IPS DF 6.9 (cell line): ENCODE measurements around the gene SYN1.
A peak's percentile ranks its signal among the peaks of the same experiment; 100 is the strongest.

Experiments used
- DNase-seq: peaks from one replicate; pipeline ENCODE4 v3.0.0-alpha.2; 2013; ENCODE audit warnings: low read depth, low spot score
- H3K27ac ChIP-seq: one replicate; pipeline ENCODE4 v1.5.1; 2013; ENCODE audit warnings: low read length, control low read depth
- H3K27me3 ChIP-seq: 2 replicates; pipeline ENCODE4 v1.6.1; 2013; ENCODE audit warnings: mild to moderate bottlenecking, low read length; ENCODE audit not compliant: control insufficient read depth, insufficient read depth
- H3K36me3 ChIP-seq: 2 replicates; pipeline ENCODE4 v1.6.1; 2013; ENCODE audit warnings: low read length; ENCODE audit not compliant: control insufficient read depth, insufficient read depth
- H3K4me1 ChIP-seq: 2 replicates; pipeline ENCODE4 v1.6.1; 2013; ENCODE audit warnings: low read length; ENCODE audit not compliant: control insufficient read depth, insufficient read depth
- H3K4me3 ChIP-seq: 2 replicates; pipeline ENCODE4 v1.5.1; 2013; ENCODE audit warnings: mild to moderate bottlenecking, low read length
- H3K9me3 ChIP-seq: 2 replicates; pipeline ENCODE4 v1.6.1; 2013; ENCODE audit warnings: low read length, inconsistent platforms; ENCODE audit not compliant: control insufficient read depth, insufficient read depth
- WGBS: extraction: QIAGEN DNeasy Blood & Tissue Kit; methylation state at CpG from one replicate; pipeline ENCODE4 v1.1.7; 2013; ENCODE audit warnings: mixed read lengths, missing lambda C conversion rate; ENCODE audit not compliant: insufficient read length, insufficient coverage; 5-methylcytosine and 5-hydroxymethylcytosine counted together

SYN1 gene

GRCh38 chrX:47583240-47583861, 36.3 kb downstream of the SYN1 start:
- Histone ChIP-seq H3K27ac (no peak overlapping the region), H3K36me3 (no peaks in the 10 kb centered on the region), H3K27me3 (no peaks in the 10 kb centered on the region), H3K4me3 (no peak overlapping the region), H3K4me1 (peaks cover 1% of the 10 kb centered on the region; the same call in 1 of the 2 replicates), H3K9me3 (no peaks in the 10 kb centered on the region)
- 100% methylated on average over 1 of the region's 8 CpGs for WGBS
- DNase-seq = no peak

GRCh38 chrX:47581731-47582647, 37.7 kb downstream of the SYN1 start, which contains the start of gene TIMP1:
Gene TIMP1, plus strand, starts transcription at chrX:47582436. Its CDS starts 980 bp downstream, at chrX:47583416.
- H3K27ac ChIP-seq = no peak within 1 kb of the TSS
- no peaks in the 10 kb centered on the region for H3K9me3 ChIP-seq
- peaks cover 1% of the 10 kb centered on the region; the same call in 1 of the 2 replicates for H3K4me1 ChIP-seq
- H3K27me3 ChIP-seq = no peaks in the 10 kb centered on the region
- H3K36me3 ChIP-seq = no peaks in the 10 kb centered on the region
- H3K4me3 ChIP-seq = peak within 1 kb of the TSS; percentile 29; the same call in 1 of the 2 replicates
- DNase-seq = no peak
- WGBS = no CpG with 5 or more reads among the region's 28 CpGs

- no peak overlapping the region for H3K4me3 ChIP-seq
- no peak for DNase-seq
- no peak overlapping the region for H3K27ac ChIP-seq
- no CpG with 5 or more reads among the region's 9 CpGs for WGBS
- H3K4me1 ChIP-seq = peaks cover 4% of the 10 kb centered on the region
- no peaks in the 10 kb centered on the region for H3K27me3 ChIP-seq
- H3K36me3 ChIP-seq = no peaks in the 10 kb centered on the region
- no peaks in the 10 kb centered on the region for H3K9me3 ChIP-seq
Measured at GRCh38 chrX:47579537-47579936, 40.1 kb downstream of the SYN1 start.

- Histone ChIP-seq H3K4me3 (no peak overlapping the region), H3K27me3 (no peaks in the 10 kb centered on the region)
- WGBS = no CpG with 5 or more reads among the region's 16 CpGs
Measured at GRCh38 chrX:47578692-47579091, 41.0 kb downstream of the SYN1 start.

GRCh38 chrX:47577901-47578300, 41.8 kb downstream of the SYN1 start:
- peaks cover 5% of the 10 kb centered on the region for H3K4me1 ChIP-seq
- H3K27ac ChIP-seq = no peak overlapping the region
- no peak overlapping the region for H3K4me3 ChIP-seq
- H3K9me3 ChIP-seq = no peaks in the 10 kb centered on the region
- no peak for DNase-seq
- H3K27me3 ChIP-seq = no peaks in the 10 kb centered on the region
- WGBS = no CpG with 5 or more reads among the region's 3 CpGs
- H3K36me3 ChIP-seq = no peaks in the 10 kb centered on the region

More at GRCh38 chrX:47578692-47579091, 41.0 kb downstream of the SYN1 start:
- no peaks in the 10 kb centered on the region for H3K36me3 ChIP-seq
- no peak overlapping the region for H3K27ac ChIP-seq
- H3K9me3 ChIP-seq = no peaks in the 10 kb centered on the region
- DNase-seq = no peak
- H3K4me1 ChIP-seq = peaks cover 4% of the 10 kb centered on the region

- H3K9me3 ChIP-seq = no peaks in the 10 kb centered on the region
- no peak for DNase-seq
- H3K36me3 ChIP-seq = no peaks in the 10 kb centered on the region
- no CpG with 5 or more reads among the region's 9 CpGs for WGBS
- H3K4me1 ChIP-seq = peaks cover 7% of the 10 kb centered on the region
- H3K4me3 ChIP-seq = no peak overlapping the region
- no peak overlapping the region for H3K27ac ChIP-seq
- H3K27me3 ChIP-seq = no peaks in the 10 kb centered on the region
Measured at GRCh38 chrX:47577424-47577823, 42.2 kb downstream of the SYN1 start.

- H3K36me3 ChIP-seq = no peaks in the 10 kb centered on the region; the same call in 1 of the 2 replicates
- no peak for DNase-seq
- no peak overlapping the region for H3K4me3 ChIP-seq
- no peak overlapping the region for H3K27ac ChIP-seq
- no peaks in the 10 kb centered on the region for H3K9me3 ChIP-seq
- no CpG with 5 or more reads among the region's 20 CpGs for WGBS
- H3K4me1 ChIP-seq = peaks cover 7% of the 10 kb centered on the region
- no peaks in the 10 kb centered on the region for H3K27me3 ChIP-seq
Measured at GRCh38 chrX:47576021-47576898, 43.4 kb downstream of the SYN1 start.

GRCh38 chrX:47574547-47575301, 44.9 kb downstream of the SYN1 start:
- Histone ChIP-seq H3K27me3 (no peaks in the 10 kb centered on the region), H3K27ac (no peak overlapping the region), H3K4me1 (peaks cover 7% of the 10 kb centered on the region), H3K9me3 (no peaks in the 10 kb centered on the region), H3K36me3 (no peaks in the 10 kb centered on the region; the same call in 1 of the 2 replicates), H3K4me3 (peak overlapping the region; percentile 49; the same call in 1 of the 2 replicates)
- no peak for DNase-seq
- WGBS = no CpG with 5 or more reads among the region's 27 CpGs

- H3K4me1 ChIP-seq = peaks cover 7% of the 10 kb centered on the region
- H3K4me3 ChIP-seq = peak overlapping the region; percentile 49; the same call in 1 of the 2 replicates
- H3K36me3 ChIP-seq = no peaks in the 10 kb centered on the region; the same call in 1 of the 2 replicates
- H3K27ac ChIP-seq = no peak overlapping the region
- no peaks in the 10 kb centered on the region for H3K27me3 ChIP-seq
- WGBS = no CpG with 5 or more reads among the region's 41 CpGs
- H3K9me3 ChIP-seq = no peaks in the 10 kb centered on the region
- no peak for DNase-seq
Measured at GRCh38 chrX:47574076-47574546, 45.5 kb downstream of the SYN1 start.
